A549 (cell line): Measurements from ENCODE around the gene PRUNE2. TPM values are rescaled to one million over a fixed set of nuclear protein-coding genes. Genes with fewer than 3 reads are reported as not detected.

Experiments
- ATAC-seq, 2 experiments: fragments of 200-7000 bp in 1 of 2; fragments of >200 bp in 1 of 2; cut with Nextera tagmentation in 1 of 2; cut with Tn5 transposase in 1 of 2; 3 replicates each; pipeline versions ENCODE4 v1.8.0 to v1.9.1; 2018 to 2020; ENCODE audit warnings: mild to moderate bottlenecking in 1 of 2, moderate library complexity in 1 of 2
- CTCF ChIA-PET: fragments of 300-600 bp; sonication (Branson Sonifier 250); formaldehyde crosslinking; extraction: SDS; loops from one replicate; lab custom pipeline; 2021; ENCODE audit warnings: antibody characterized with exemption, inconsistent platforms; lab: Yijun Ruan, JAX
- POLR2A ChIA-PET: fragments of 350-600 bp; formaldehyde crosslinking; extraction: SDS; loops from one replicate; lab custom pipeline; 2021; ENCODE audit warnings: antibody characterized with exemption, inconsistent platforms; lab: Yijun Ruan, JAX
- DNase-seq, 2 experiments: peaks; one replicate each; pipeline versions ENCODE4 v3.0.0 to v3.0.0-alpha.2; 2011 to 2016; ENCODE audit warnings: low read depth in 1 of 2, low spot score in 1 of 2
- FAIRE-seq: peaks from 2 replicates; lab custom pipeline; 2011; peaks lifted over from hg19 to GRCh38; lab: Jason Lieb, UNC
- H3K27ac ChIP-seq, 2 experiments: fragments of >200 bp; sonication (Bioruptor Twin); formaldehyde crosslinking; 3 replicates each; pipeline ENCODE4 v1.5.1; 2016 to 2017
- H3K4me1 ChIP-seq: fragments of >200 bp; sonication (Bioruptor Twin); formaldehyde crosslinking; 3 replicates; pipeline ENCODE4 v1.6.1; 2016
- H3K4me2 ChIP-seq: fragments of >200 bp; sonication (Bioruptor Twin); formaldehyde crosslinking; 3 replicates; pipeline ENCODE4 v1.6.1; 2016
- H3K4me3 ChIP-seq: fragments of >200 bp; sonication (Bioruptor Twin); formaldehyde crosslinking; 3 replicates; pipeline ENCODE4 v1.5.1; 2016
- H3K9me3 ChIP-seq: fragments of >200 bp; sonication (Bioruptor Twin); formaldehyde crosslinking; 3 replicates; pipeline ENCODE4 v1.6.1; 2016
- CBX8 ChIP-seq: fragments of 200-600 bp; sonication (generic); IDR thresholded peaks from 2 replicates; pipeline ENCODE4 v1.6.1; 2016
- CEBPB ChIP-seq, 2 experiments: fragments of >200 bp in 1 of 2; sonication (Bioruptor Twin) in 1 of 2; formaldehyde crosslinking in 1 of 2; IDR thresholded peaks; 2 replicates each; pipeline ENCODE4 v1.6.1; 2012 to 2016
- CHD2 ChIP-seq: fragments of 150-350 bp; IDR thresholded peaks from 2 replicates; pipeline ENCODE4 v1.6.1; 2014; ENCODE audit warnings: low read length; ENCODE audit not compliant: partially characterized antibody
- CHD4 ChIP-seq: fragments of 200-600 bp; sonication (generic); IDR thresholded peaks from 2 replicates; pipeline ENCODE4 v1.6.1; 2016; ENCODE audit warnings: antibody characterized with exemption, mild to moderate bottlenecking, borderline replicate concordance
- GATA3 ChIP-seq: IDR thresholded peaks from 2 replicates; pipeline ENCODE4 v1.6.1; 2012; ENCODE audit warnings: borderline replicate concordance
- HEYL ChIP-seq: fragments of 250-450 bp; sonication (Bioruptor Pico); IDR thresholded peaks from 2 replicates; pipeline ENCODE4 v1.8.0; 2021; ENCODE audit warnings: mild to moderate bottlenecking, moderate library complexity
- HOXB13 ChIP-seq: fragments of 250-450 bp; sonication (Bioruptor Pico); IDR thresholded peaks from 2 replicates; pipeline ENCODE4 v1.5.0; 2020; ENCODE audit warnings: low read depth, mild to moderate bottlenecking, moderate library complexity
- JUNB ChIP-seq: fragments of >200 bp; sonication (Bioruptor Twin); formaldehyde crosslinking; IDR thresholded peaks from 2 replicates; pipeline ENCODE4 v1.6.1; 2016
- MAFK ChIP-seq: fragments of 450-650 bp; IDR thresholded peaks from 2 replicates; pipeline ENCODE4 v1.6.1; 2014; ENCODE audit not compliant: partially characterized antibody
- MAZ ChIP-seq: fragments of 150-350 bp; IDR thresholded peaks from 2 replicates; pipeline ENCODE4 v1.6.1; 2014; ENCODE audit warnings: antibody characterized with exemption, low read depth, low read length, borderline replicate concordance
- NFE2L2 ChIP-seq: fragments of 150-350 bp; conservative IDR thresholded peaks from 2 replicates; pipeline ENCODE4 v1.6.1; 2014; ENCODE audit warnings: low read length
- POLR2AphosphoS2 ChIP-seq: conservative IDR thresholded peaks from 2 replicates; pipeline ENCODE4 v1.6.1; 2012; ENCODE audit warnings: low read length, improper control_type of control experiment, inconsistent platforms
- RARB ChIP-seq: fragments of 250-450 bp; sonication (Bioruptor Pico); IDR thresholded peaks from 2 replicates; pipeline ENCODE4 v1.8.0; 2021; ENCODE audit warnings: mild to moderate bottlenecking, moderate library complexity
- RNF2 ChIP-seq: fragments of 200-600 bp; sonication (generic); IDR thresholded peaks from 2 replicates; pipeline ENCODE4 v1.6.1; 2016; ENCODE audit warnings: low read depth, mild to moderate bottlenecking, antibody characterized with exemption, moderate library complexity, borderline replicate concordance
- TP53 ChIP-seq: fragments of 250-450 bp; sonication (Bioruptor Pico); IDR thresholded peaks from 2 replicates; pipeline ENCODE4 v1.5.0; 2021; ENCODE audit warnings: mild to moderate bottlenecking, moderate library complexity
- ZNF302 ChIP-seq: fragments of 250-450 bp; sonication (Bioruptor Pico); IDR thresholded peaks from 2 replicates; pipeline ENCODE4 v1.9.0; 2021; ENCODE audit warnings: inconsistent platforms, mild to moderate bottlenecking, moderate library complexity
- polyA plus RNA-seq, 4 experiments: library from polyadenylated mRNA; depleted of rRNA in 3 of 4; stranded (reverse); fragments of >200 nt; fragmentation: RNase III in 1 of 4; extraction: RNeasy Plus Mini Kit Qiagen cat#74134 plus additional on column Dnase treatment in 1 of 4; gene quantifications; 2 replicates in 3 of 4; 3 replicates in 1 of 4; pipeline ENCODE4 v1.2.3, GENCODE V29; 2011 to 2017
- TF ChIP-seq, protein P1 (sequence below): fragments of >200 bp; sonication (Bioruptor Twin); formaldehyde crosslinking; IDR thresholded peaks from 3 replicates; pipeline ENCODE4 v1.5.1; 2016
- TF ChIP-seq, protein P2 (sequence below): fragments of 450-650 bp; IDR thresholded peaks from 2 replicates; pipeline ENCODE4 v1.6.1; 2014; ENCODE audit warnings: antibody characterized with exemption
- TF ChIP-seq, protein P3 (sequence below): IDR thresholded peaks from 2 replicates; pipeline ENCODE4 v1.6.1; 2012; ENCODE audit warnings: low read depth, borderline replicate concordance
- TF ChIP-seq, protein P4 (sequence below): fragments of 250-450 bp; sonication (Bioruptor Pico); IDR thresholded peaks from 2 replicates; pipeline ENCODE4 v1.5.0; 2020; ENCODE audit warnings: low read depth, mild to moderate bottlenecking, moderate library complexity
- TF ChIP-seq, protein P5 (sequence below): fragments of >200 bp; sonication (Bioruptor Twin); formaldehyde crosslinking; IDR thresholded peaks from 3 replicates; pipeline ENCODE4 v1.6.1; 2016

The PRUNE2 gene
- polyA plus RNA-seq, 2 of the 4 experiments (the other 2 are of a cell fraction) = 0.04 TPM; not detected in 1

DNA sequence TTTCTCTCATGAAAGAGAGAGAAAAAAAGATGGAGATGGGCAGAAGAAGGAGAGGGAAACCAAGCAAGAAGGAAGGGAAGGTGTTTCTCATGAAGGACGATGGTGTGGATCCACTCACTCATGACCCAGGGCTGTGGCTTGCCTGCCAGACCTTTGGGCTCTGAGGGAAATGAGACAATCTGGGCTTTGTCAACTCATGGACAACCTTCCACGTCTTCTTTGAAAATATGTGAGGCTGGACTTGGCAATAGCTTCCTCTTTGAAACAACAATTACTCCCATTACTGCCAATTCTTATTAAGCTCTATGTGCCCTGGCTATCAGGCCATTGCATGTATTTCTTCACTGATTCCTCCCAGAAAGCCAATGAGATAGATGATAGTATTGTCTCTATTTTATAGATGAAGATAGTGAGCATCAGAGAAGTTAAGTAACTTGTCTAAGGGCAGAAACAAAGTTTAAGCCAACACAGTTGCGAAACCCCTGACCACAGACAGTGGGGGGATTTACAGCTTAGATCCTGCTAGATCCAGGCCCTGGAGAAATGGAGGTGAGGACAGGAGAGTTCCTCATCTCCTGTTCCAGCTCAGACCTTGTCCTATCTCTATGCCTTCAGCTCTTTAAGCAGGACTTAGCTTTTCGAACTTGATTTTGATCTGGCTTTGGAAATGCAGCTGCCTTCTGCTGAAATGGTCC lies 314.5 kb downstream of the PRUNE2 start (continued):
- TF ChIP-seq, protein P1, sequence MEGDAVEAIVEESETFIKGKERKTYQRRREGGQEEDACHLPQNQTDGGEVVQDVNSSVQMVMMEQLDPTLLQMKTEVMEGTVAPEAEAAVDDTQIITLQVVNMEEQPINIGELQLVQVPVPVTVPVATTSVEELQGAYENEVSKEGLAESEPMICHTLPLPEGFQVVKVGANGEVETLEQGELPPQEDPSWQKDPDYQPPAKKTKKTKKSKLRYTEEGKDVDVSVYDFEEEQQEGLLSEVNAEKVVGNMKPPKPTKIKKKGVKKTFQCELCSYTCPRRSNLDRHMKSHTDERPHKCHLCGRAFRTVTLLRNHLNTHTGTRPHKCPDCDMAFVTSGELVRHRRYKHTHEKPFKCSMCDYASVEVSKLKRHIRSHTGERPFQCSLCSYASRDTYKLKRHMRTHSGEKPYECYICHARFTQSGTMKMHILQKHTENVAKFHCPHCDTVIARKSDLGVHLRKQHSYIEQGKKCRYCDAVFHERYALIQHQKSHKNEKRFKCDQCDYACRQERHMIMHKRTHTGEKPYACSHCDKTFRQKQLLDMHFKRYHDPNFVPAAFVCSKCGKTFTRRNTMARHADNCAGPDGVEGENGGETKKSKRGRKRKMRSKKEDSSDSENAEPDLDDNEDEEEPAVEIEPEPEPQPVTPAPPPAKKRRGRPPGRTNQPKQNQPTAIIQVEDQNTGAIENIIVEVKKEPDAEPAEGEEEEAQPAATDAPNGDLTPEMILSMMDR = no peak
- TF ChIP-seq MAZ = no peak
- no peak for TF ChIP-seq RARB (CRISPR knock-in tag)
- TF ChIP-seq NFE2L2 = no peak
- TF ChIP-seq HOXB13 = no peak
- TF ChIP-seq JUNB = no peak
- TF ChIP-seq, protein P2, sequence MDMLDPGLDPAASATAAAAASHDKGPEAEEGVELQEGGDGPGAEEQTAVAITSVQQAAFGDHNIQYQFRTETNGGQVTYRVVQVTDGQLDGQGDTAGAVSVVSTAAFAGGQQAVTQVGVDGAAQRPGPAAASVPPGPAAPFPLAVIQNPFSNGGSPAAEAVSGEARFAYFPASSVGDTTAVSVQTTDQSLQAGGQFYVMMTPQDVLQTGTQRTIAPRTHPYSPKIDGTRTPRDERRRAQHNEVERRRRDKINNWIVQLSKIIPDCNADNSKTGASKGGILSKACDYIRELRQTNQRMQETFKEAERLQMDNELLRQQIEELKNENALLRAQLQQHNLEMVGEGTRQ = no peak
- TF ChIP-seq RNF2 = no peak

DNA sequence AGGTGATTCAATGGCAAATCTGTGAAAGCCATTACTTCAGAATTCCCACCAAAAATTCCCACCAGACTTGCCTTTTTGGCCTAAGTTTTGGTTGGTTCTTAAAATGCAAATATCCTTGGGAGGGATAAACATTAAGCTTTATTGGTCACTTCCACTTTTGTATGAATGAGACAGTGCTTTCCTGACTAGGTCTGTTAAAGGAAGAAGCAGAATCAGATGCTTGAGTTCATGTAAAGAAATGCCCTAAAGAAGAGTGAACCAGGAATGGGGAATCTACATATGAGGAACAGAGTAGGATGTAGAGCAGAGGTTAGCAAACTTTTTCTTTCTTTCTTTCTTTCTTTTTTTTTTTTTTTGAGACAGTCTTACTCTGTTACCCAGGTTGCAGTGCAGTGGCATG lies 317.6 kb downstream of the PRUNE2 start:
- Histone ChIP-seq H3K4me3 (no peak overlapping the region), H3K4me2 (no peak overlapping the region), H3K4me1 (no peaks in the 10 kb centered on the region), H3K27ac (no peak overlapping the region), H3K9me3 (no peaks in the 10 kb centered on the region)
- CTCF ChIA-PET = no interaction called here
- no peak for ATAC-seq
- no peak for FAIRE-seq
- POLR2A ChIA-PET = no interaction called here
- no peak for DNase-seq
- TF ChIP-seq CBX8 (no peak), POLR2AphosphoS2 (no peak), GATA3 (no peak), TP53 (CRISPR knock-in tag) (no peak), ZNF302 (CRISPR knock-in tag) (no peak), MAFK (no peak), CHD4 (no peak), HEYL (CRISPR knock-in tag) (no peak), CHD2 (no peak), CEBPB (IDR thresholded peaks at IDR 0.05) (no peak), HOXB13 (no peak)
- TF ChIP-seq, protein P3, sequence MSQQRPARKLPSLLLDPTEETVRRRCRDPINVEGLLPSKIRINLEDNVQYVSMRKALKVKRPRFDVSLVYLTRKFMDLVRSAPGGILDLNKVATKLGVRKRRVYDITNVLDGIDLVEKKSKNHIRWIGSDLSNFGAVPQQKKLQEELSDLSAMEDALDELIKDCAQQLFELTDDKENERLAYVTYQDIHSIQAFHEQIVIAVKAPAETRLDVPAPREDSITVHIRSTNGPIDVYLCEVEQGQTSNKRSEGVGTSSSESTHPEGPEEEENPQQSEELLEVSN = no peak
- TF ChIP-seq, protein P4, sequence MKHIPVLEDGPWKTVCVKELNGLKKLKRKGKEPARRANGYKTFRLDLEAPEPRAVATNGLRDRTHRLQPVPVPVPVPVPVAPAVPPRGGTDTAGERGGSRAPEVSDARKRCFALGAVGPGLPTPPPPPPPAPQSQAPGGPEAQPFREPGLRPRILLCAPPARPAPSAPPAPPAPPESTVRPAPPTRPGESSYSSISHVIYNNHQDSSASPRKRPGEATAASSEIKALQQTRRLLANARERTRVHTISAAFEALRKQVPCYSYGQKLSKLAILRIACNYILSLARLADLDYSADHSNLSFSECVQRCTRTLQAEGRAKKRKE = no peak
- TF ChIP-seq, protein P5, sequence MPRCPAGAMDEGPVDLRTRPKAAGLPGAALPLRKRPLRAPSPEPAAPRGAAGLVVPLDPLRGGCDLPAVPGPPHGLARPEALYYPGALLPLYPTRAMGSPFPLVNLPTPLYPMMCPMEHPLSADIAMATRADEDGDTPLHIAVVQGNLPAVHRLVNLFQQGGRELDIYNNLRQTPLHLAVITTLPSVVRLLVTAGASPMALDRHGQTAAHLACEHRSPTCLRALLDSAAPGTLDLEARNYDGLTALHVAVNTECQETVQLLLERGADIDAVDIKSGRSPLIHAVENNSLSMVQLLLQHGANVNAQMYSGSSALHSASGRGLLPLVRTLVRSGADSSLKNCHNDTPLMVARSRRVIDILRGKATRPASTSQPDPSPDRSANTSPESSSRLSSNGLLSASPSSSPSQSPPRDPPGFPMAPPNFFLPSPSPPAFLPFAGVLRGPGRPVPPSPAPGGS = no peak
